IPS-NIHi7 (cell line): Measurements from ENCODE around the gene FCRL5.
"Not testable (repeated sequence)": the region's sequence is repeated elsewhere in the genome, so short reads cannot be mapped to it uniquely, and the experiment has no call there.

Experiments
- DNase-seq: peaks from one replicate; pipeline ENCODE4 v3.0.0; 2012; ENCODE audit warnings: mixed read lengths; ENCODE audit errors: extremely low spot score

Gene FCRL5

DNA sequence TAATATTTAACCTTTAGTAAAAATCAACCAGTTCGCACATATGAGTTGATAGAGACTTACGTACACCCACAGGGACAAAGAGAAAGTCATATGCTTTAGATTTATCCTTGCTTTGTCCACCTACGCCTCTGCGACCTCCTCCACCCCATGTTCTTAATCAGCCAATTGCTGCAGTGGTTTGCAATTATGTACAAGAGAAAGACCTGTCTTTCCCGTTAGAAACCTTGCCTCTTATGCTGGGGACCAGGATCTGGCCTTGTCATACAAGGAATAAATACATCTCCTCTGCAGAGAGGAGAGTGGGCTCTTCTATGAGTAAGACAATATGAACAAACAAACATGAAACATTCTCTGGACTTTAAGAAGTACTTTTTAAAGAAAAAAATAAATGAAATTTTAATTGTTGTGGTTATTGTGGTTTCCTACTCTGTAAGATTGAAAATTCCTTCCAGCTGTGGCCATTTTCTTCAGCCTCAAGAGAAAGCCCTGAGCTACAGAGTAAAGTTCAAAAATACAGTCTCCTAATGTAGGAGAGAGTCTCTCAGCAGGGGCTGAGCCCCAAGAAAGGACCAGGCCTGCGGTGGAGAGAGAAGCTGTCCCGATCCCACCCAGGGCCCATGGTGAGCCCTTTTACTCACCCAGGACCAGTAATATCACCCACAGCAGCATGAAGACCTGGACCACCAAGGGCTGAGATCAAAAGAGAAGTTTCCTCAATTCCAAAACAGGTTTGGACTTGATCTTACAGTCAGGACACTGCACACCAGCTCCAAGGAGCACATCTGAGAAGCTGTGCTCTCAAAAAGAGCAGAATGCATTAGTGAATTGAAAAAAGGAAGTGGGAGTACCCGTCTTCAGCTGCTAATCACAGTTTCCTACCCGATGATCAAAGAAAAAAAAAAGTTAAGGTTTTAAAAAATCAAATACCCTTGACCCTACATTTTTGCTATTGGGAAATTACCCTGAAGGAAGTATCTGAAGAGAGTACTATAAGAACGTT, at the start of gene FCRL5:
Gene FCRL5, minus strand, starts transcription at position 822 of the 1,000 bp plus-strand sequence. Its CDS starts 153 bp downstream, at position 669.
- no peak for DNase-seq

DNA sequence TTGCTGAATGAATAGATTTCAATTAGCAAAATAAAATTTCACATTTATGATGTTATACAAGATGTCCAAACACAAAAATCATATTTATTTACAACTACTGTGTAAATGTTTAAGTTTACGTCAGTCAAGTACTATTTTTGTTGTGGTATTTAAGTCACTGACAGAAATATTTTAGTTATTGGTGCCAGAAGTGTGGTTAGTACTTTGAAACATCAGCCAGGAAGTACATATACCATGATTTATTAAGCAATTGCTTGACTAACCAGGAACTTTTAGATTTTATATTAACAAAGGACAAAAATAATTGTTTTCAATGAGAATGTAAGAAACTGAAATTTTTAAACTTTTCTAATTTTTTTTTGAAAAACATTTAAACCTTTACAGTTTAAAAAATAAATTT, 47.9 kb upstream of the FCRL5 start:
- DNase-seq, result no peak

DNA sequence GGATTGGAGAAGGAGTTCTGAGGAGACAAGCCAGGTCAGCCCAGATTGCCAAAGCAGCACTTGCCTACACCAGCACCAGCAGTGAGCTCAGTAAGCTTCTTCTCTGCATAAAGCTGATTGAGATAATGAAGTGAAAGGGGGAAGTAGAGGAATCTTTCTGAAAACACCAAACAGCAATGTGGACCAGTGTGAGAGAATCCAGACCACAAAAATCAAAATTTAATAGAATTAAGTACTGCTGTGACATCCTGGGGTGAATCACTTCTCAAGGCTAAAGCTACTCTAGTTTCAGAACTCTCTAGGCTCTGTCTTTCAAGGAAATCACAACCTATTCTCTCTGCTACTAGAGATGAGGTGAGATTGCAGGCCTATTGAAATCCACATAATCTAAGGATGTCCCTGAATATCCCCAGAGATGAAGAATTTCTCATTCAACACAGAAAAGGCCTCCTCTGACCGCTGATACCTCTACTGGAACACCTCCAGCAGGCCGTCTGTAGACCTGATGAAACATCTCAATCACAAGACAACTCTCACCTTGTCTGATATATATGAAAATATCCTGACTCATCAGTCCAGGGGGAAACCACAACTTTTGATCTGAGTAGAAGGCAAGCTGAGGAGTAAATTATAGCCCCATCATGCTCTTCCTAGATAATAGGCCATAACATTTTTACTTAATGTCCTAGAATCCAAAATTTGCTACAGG, 45.8 kb upstream of the FCRL5 start, which contains the start of gene FCRL4:
Gene FCRL4, minus strand, starts transcription at position 127 of the 709 bp plus-strand sequence. CDS start 141 bp downstream, outside the sequence.
- no peak for DNase-seq

DNA sequence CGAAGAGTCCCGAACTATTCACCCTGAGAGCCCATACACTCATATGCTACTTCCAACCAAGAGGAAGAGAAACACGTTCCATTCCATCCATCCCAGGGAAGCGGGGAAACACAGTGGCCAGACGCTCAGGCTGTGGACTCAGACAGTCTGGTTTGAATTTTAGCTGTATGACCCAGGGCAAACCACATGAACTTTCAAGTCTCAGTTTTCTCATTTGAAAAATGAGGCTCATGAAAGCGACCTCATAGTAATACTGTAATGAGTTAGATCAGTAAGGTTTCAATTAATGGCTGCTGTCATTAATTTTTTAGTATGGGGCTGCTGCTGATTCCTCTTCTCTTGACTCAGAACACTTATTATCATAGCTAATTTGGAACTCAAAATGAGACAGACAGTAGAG, 44.1 kb upstream of the FCRL5 start:
- DNase-seq, result no peak

DNA sequence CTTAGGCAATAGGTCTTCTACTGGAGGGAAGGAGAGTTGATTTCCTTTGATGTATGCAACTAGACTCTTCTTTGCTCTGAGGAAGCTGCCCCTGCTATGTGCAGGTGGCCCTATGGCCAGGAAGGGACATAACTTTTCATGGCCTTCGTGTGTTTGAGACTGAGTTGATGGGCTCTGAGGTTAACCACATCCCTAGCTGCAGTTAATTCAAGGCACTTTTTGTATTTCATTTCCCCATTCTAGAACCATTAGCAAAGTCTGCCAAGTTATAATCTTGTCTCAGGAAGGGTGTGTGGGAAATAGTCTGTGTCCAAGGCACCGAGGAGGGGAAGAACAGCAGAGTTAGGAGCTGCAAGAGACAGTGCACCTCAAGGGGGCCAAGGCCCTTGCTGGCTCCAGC, 43.0 kb upstream of the FCRL5 start:
- DNase-seq, result no peak

DNA sequence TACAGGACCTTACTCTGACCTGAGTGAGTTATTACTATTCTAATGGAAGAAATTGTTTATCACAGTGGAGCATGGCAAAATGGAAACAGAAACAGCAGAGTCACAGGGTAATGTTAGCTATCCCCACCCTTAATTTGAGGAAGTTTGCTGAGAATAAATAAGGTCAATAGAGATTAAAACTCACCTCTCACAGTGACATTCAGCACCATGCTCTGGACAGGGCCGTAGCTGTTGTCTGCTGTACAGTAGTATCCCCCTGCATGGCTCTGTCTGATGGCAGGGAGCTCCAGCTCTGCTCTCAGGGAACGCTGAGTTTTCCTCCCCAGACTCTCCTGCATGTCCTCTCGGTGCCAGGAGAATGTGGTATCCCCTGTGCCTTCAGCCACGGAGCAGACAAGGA, 33.7 kb upstream of the FCRL5 start:
- DNase-seq, result peak; percentile 32

DNA sequence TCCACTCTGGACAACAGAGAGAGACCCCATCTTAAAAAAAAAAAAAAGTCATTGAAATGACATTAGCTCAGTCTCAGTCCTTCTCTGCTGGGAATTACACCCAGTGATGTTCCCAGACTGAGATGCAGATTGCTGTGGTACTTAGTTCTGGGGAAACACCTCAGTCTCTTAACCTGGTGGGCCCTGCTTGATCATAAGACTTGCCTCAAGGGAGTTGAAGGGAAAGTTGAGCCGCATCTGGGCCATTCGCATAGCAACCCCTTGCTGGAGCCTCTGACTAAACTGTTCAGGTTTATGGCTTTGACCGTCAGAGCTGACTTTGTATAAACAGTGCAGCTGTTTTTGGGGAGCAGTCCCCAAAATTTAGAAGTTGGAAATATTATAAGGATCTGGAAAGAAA, 32.2 kb upstream of the FCRL5 start:
- no peak for DNase-seq

DNA sequence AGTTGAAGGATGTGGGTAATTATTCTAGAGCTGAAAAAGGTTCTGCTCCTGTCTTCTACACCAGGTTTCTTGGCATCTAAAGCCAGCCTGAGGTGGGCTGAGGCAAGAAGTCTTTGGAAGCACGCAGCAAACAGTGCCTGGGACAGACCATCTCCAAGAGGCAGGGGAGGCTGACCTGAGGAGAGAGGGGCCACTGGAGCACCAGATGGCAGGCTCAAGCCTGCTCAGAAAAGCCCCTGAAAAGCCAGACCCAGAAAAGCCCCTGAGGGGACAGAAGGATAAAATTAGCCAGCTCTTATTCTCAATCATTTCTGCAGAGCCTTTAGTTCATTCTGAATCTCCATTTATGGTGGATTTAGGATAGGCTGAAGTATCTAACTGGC, 28.5 kb upstream of the FCRL5 start:
- no peak for DNase-seq

DNA sequence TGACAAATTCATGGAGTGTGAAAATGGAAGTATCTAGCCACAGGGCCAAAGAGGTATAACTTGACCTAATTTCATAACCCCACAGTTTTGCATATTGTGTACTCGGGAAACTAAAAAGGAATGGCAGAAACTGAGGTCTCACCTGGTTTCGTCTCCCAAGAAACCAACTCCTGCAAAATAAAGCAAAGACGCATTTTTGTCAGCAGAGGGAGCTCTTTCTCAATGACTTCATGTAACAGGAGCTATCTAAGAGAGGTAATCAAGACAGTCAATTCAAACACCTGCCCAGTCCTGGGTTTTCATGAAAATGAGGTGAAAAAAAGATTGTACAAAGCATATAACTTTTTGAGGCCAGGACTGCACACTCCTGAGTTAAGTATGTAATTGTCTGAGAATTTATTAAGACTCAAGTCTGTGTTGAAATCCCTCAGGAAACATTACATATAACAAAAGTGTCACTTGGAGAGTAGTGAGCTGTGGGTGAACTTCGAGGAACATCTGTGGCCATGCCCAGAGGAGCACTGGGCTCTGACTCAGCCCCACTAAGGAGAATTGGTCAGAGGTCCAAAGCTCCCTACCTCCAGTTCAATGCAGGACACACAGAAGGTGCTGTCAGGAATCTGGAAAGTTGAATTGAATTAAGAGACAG, 28.0 kb upstream of the FCRL5 start:
- DNase-seq, result peak; percentile 74

DNA sequence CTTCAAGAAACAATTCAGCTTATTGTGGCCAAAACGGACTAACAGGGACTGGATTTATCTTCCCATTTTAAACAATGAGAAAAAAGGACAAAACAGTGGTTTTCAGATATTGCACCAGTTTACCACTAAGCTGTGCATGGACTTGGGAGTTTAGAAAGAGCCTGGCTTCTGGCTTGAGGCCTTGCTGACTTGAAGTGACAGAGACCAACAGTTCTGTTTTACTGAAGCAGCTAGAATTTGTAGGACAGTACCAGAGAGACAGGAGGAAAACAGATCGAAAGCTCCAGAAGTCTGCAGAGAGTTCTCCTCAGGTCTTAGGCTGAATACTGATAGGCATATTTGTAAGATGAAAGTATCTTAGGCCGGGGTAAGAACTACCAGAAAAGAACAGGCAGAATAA, 25.1 kb upstream of the FCRL5 start:
- no peak for DNase-seq

DNA sequence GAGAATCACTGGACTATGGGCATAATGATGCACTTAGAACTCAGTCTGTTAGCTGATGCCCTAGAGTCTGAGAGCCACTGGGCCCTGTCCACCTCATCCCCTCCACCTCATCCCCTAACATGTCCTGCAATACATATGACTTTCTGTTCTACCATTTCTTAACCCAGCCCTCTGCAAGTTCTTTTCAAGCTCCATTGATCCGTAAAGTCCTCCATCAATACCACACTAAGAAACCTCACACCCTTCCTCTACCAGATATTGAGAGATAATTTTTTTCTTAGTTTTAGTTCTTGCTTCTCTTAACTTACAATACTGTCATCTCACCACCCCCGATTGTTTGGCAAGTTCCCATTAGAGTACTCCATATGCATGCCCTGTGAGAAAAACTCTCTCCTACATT, 23.4 kb upstream of the FCRL5 start:
- DNase-seq, result no peak

DNA sequence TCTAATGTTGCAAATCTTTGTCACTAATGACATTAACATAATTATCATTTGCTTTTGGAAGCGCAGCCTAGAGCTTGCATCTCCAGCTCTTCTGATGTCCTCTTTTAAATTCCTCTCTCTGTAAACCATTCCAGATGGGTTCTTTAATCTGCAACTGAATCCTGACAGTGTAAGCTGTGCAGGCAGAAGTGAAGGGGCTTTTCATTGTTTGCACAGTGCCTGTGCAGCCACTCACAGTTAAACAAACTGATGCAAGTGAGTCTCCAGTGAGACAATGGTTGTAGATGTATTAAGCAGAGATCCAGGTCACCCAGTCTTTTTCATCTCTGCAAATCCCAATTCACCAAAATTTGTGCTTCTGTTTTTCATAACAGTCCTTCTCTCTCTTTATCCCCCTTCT, 22.5 kb upstream of the FCRL5 start:
- DNase-seq, result no peak

DNA sequence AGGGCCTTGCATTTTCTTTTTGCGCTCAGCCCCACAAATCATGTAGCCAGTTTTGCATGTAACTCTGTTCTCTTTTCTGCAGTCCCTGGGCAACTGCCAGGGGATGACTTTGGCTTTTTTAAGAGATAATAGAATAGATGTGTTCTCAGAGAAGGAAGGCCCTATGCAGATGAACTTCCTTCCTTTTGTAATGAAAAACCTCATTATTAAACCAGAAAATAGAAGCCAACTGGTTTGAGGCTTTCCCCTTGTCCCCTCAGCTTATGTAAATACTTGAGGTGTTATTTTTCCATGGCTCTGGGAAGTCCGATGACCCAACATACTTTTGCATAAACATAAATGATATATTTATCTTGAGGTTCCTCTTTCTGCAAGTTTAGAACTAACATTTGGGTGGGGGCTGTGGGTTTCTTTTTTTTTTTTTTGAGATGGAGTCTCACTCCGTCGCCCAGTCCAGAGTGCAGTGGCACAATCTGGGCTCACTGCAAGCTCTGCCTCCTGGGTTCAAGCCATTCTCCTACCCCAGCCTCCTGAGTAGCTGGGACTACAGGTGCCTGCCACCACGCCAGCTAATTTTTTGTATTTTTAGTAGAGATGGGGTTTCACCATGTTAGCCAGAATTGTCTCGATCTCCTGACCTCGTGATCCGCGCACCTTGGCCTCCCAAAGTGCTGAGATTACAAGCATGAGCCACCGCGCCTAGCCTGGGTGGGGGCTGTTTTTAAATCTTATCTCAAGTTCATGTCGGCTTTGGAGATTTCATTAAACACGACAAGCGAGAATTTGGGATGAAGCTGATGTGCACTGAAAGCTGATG, 14.4 kb upstream of the FCRL5 start:
- no peak for DNase-seq

DNA sequence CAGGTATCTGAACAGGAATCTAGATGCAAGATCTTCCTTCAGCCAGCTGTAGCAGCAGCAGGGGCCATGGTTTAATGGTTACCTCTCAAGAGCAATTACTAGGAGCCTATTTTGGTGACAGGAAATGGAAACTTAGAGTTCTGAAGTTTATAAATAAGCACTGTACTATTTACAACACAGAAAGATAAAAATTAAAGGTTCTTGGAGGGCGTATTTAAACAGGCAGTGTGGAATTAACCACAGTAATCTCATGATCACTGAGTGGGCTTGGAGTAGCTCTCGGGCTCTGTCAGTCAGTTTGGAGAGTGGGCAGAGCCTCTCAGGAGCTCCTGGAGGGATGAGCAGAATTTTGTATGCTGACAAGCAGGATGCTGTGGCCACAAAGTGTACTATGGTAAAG, 10.2 kb upstream of the FCRL5 start:
- DNase-seq, result no peak

DNA sequence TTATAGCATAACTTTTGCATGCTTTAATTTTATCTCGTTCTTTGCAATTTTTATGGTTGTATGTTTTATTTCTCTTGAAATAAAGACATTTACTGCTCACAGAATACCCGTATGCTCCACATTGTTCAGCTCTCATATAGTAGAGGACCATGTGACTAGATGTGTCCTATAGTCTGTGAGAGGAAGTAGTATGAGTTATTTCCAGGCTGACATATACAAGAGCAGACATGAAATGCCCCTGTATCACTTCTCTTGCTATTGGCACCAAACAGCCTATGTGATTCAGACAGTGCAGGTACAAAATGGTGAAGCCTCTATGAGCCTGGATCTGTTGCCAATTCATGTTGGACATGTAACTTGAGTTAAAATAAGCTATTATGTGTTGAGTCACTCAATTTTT, 5.8 kb upstream of the FCRL5 start:
- no peak for DNase-seq

DNA sequence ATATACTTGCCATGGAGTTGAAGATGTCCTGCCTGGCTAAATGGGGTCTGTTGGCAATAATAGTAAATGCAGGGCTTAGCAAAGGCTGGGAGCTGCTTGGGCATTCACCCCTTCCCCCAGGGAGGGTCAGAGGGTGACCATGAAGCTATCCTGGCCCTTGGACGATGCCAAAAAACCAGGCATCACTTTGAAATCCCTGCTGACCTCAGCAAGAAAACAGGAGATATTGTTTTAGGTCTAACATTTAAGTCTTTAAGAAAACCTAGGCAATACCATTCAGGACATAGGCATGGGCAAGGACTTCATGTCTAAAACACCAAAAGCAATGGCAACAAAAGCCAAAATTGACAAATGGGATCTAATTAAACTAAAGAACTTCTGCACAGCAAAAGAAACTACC, 4.2 kb downstream of the FCRL5 start:
- DNase-seq, result not testable (repeated sequence)

DNA sequence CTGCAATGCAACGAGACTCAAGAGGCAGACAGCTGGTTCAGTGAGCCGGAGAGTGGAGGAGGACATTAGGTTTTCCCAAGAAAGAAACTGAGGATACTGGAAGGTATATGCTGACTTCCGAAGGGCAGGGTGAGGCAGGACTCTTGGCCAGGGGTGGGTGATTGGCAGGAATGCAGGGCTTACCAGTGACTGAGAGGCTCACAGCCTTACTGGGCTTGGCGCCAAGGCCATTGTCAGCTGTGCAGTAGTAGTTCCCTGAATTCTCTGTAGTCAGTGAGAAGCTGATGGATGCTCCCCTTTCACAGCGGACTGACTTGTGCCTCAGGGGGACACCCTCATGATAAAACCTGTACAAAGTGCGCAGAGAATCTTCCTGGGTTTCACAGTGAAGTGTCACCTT, 9.6 kb downstream of the FCRL5 start:
- DNase-seq, result no peak

DNA sequence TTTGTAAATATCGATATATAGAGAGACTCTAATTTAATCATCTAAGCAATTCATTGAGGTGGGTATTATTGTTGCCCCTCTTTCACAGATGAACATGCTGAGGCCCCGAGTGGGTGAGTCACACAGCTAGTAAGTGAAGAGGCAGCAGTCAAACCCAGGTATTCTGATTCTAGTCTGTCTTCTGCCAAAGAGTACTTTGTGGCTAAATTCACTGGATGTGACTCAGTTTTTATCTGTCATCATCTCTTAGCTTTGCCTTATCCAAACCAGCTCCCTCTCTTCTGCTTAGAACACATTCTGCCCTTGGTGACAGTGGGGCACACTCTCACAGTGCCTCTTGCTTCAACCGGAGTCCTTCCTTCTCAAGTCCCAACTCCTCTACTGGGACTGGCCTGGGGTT, 11.5 kb downstream of the FCRL5 start:
- no peak for DNase-seq

DNA sequence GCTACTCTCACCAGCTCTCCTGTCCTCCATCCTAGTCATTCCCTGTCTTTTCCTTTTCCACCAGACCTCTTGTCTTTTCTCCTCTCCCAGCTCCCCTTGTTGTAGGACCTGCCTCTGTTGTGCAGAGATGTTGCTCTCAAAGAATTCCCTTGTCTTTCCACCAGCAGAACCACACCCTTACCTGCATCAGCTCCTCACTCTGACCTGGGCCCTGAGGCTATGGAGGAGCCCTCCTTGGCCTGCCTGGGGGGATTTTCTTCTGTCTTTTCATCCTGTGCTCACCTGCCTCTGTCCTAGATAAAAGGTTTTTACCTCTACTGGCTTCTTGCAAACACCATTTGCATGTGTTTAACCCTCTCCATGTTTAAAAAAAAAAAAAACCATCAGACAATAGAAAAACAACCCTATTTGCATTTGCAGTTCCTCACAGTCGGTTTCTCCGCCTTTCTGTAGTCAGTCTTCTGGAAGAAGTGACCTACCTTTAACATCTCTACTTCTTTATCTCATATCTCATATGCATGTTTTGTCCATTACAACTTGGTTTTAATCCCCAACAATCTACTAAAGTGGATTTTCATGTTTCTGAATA, 12.1 kb downstream of the FCRL5 start:
- peak; percentile 13 for DNase-seq

DNA sequence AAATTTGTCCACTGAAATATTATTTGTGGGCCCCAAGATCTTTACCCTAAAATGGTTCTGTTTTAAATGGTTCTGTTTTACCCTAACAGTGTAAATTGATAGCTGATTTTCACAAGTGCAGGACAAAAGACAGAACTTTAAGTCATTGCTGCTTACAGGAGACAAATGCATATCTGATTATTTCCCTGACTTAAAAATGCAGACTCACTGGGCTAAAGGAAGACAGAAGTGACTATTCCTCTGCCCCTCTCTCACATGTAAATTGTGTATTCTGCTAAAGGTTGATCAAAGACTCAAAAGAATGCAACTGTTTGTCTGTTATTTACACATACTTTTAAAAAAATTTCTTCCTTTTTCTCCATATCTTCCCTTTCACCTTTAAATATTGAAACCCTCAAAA, 12.7 kb downstream of the FCRL5 start:
- DNase-seq, result no peak

DNA sequence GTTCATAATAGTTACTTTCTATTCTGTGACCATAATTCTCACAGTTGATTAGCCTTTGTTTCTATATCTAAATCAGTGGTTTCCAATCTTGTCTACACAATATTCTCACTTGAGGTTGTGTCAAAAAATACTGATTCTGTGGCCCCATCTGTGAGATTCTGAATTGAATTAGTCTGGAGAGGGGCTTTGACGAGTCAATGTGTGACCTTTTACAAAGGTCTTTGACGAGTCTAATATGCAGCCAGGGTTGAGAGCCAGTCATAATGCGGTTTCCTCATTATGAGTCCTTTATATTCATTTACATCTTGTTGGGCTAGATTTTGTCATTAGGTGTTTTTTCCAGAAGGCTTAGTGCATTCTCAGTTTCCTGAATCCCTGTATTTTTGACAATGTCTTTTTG, 19.7 kb downstream of the FCRL5 start:
- DNase-seq, result no peak
